ENCODE measurements around the gene NCF2.

- TF ChIP-seq CTCF (conservative IDR thresholded peaks at IDR 0.05 in 1 of 2, IDR thresholded peaks at IDR 0.05 in 1 of 2; ENCODE audit: low read depth in 1 of 2, low read length in 2 of 2) = no peak
- TF ChIP-seq EZH2 (IDR thresholded peaks at IDR 0.05; ENCODE audit: low read length, missing control alignments) = no peak
Measured at GRCh38 chr1:183520379-183520778, 69.9 kb downstream of the NCF2 start.

Measured in fibroblast of lung (primary cell).